Stimulated activated CD8-positive, alpha-beta memory T cell treated with anti-CD3 and anti-CD28 coated beads, Interleukin-4, amount 100 ng/mL, for 24 hours (primary cell): ENCODE results near the gene LY6G5B.

Source experiments
- DNase-seq: peaks from one replicate; pipeline ENCODE4 v3.0.0-alpha.2; 2020; ENCODE audit warnings: low read depth

The LY6G5B gene

DNA sequence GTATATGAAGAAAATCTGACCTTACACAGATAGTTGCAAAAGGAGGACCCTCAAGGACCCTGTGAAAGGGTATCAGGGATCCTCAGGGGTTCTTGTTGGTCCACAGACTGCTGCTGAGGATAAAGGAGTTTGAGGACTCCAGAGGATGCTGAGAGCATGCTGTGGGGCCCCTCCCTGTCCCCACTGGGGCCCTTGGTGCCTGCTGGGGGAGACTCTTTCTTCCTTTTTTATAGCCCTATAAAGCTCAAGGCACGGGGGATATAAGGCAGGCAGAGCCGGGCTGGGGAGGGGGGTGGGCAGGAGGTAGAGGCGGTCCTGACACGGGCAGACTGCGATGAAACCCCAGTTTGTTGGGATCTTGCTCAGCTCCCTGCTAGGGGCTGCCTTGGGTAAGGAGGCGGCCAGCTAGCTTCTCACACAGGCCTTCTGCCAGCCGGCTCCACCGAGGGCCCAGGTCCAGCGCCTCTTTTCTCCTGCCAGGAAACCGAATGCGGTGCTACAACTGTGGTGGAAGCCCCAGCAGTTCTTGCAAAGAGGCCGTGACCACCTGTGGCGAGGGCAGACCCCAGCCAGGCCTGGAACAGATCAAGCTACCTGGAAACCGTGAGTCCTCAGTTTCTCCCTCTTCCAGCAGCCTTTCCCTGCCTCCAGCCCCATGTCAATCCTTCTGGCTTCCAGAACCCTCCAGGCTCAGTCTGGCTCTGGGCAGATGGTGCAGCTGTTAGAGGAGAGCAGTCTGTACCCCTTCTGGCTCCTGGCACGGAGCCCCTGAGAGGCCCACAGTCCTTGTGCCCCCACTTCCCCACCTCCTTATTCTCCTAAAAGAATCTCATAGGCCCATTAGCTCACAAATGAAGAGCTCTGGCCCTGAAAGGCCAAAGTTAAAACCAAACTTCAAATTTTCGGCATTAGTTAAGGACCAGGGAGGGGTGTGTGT is 45.5 kb downstream of the LY6G5B start, which contains the start of gene LY6G6D:
LY6G6D (plus strand) TSS at position 327 of the 937 bp plus-strand sequence; CDS start at position 335, 8 bp downstream.
- no peak for DNase-seq

DNA sequence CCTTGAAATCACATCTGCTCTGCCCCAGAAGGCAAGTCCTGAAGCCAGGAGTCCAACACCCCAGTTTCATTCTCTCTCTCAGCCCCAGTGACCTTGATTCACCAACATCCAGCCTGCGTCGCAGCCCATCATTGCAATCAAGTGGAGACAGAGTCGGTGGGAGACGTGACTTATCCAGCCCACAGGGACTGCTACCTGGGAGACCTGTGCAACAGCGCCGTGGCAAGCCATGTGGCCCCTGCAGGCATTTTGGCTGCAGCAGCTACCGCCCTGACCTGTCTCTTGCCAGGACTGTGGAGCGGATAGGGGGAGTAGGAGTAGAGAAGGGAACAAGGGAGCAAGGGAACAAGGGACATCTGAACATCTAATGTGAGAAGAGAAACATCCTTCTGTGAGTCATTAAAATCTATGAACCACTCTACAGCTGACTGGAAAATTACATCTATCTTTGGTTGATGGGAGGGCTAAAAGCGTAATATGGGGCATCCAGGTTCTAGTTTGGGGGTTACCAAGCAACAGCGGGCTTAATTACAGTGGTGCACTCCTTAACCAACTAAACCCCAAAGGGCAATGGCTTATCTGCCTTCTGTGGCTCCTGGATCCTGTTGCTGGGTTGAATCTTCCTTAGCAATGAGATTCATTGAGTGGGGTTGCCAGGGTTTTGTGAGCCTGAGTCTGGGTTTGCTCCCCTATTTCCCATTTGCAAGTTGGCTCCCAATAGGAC is 47.9 kb downstream of the LY6G5B start:
- DNase-seq, result no peak

- DNase-seq, result no peak
Measured at GRCh38 chr6:31718265-31718664, 48.5 kb downstream of the LY6G5B start.

DNA sequence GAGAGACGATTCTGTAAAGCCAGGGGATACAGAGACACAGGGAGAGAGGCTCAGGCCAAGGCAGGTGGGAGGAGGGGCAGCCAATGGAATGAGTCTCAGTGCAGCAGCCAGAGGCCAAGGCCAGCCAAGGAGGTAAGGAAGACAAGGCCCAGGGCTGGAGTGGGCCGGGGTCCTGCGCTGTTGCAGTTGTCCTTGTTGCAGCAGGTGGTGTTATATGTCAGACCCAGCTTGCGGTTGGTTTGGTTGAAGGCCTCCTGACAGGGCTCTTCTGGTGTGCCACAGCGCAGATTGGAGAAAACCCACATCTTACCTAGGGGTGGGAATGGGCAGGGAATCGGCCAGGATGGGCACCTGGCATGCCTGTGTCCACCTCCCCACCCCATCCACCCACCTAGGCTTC is 49.2 kb downstream of the LY6G5B start:
- DNase-seq, result no peak

DNA sequence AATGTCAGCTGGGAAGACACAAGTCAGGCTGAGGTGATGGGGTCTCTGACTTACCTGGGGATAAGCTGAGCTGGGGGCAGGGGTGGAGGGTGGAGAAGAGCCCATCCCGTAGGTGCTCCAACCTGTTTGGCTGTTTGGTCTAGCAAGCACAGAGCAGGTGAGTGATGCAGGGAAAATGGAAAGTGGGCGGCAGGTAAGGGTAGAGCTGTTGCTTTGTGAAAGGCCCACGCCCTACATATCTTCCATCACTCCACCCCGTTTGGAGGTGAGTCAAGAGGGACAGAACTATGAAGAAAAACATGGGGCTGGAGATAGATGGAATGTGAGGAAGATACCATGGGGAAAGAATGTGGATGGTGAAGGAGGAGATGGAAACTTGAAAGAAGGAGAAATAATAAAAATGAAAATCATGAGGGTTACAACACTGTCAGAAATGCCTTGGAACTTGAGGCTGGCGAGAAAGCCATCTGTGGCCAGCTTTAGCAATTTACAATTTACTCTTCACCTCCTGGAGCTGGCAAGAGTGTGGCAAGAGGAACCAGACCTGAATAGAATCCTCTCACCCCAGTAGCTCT is 50.5 kb downstream of the LY6G5B start:
- no peak for DNase-seq

GRCh38 chr6:31721351-31722020 is 51.7 kb downstream of the LY6G5B start, which contains the start of gene LY6G6C:
LY6G6C (minus strand) TSS chr6:31721746; CDS start chr6:31721679, 67 bp downstream.
- DNase-seq, result no peak

DNA sequence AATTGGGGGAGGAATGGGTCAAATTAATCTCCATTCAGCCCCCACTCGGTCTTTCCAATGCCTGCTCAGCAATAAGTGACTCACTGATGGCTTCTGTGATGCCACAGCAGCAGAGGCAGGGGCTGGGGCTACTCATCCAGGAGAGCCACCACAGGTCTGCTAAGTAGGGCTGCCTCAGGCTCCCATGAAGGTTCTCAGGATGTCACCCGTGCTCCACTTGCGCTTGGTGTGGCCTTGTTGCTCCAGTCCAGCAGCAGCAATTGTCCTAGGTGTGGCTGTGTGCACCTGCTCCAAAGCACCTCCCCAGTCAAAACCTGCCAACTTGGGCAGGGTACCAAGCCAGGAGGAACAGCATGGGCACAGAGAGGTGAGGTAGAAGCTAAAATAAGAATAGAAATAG is 52.4 kb downstream of the LY6G5B start:
- DNase-seq, result no peak
